ENCODE data around the gene CDC73.

DNA sequence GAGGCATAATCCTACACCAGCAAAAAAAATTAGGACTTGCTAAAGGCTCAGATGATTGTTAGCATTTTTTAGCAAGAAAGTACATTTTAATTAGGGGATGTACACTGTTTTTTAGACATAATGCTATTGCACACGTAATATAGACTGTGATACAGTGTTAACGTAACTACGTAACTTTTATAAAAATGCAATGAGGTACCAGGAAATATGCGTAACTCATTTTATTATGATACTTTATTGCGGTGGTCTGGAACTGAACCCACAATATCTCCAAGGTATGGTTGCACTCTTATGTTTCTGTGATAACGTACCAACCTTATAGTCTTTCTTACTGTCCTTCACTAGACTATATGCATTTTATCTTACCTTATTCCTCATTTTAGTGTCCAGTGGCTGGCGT lies 127.4 kb downstream of the CDC73 start:
- no peak for TF ChIP-seq POLR2A (IDR thresholded peaks at IDR 0.05)
- TF ChIP-seq, protein P1, sequence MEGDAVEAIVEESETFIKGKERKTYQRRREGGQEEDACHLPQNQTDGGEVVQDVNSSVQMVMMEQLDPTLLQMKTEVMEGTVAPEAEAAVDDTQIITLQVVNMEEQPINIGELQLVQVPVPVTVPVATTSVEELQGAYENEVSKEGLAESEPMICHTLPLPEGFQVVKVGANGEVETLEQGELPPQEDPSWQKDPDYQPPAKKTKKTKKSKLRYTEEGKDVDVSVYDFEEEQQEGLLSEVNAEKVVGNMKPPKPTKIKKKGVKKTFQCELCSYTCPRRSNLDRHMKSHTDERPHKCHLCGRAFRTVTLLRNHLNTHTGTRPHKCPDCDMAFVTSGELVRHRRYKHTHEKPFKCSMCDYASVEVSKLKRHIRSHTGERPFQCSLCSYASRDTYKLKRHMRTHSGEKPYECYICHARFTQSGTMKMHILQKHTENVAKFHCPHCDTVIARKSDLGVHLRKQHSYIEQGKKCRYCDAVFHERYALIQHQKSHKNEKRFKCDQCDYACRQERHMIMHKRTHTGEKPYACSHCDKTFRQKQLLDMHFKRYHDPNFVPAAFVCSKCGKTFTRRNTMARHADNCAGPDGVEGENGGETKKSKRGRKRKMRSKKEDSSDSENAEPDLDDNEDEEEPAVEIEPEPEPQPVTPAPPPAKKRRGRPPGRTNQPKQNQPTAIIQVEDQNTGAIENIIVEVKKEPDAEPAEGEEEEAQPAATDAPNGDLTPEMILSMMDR (IDR thresholded peaks at IDR 0.05), result no peak

Data from body of pancreas (tissue), 4 donors.